Measurements from ENCODE around the gene KCNQ1. TPM values are rescaled to one million over a fixed set of nuclear protein-coding genes. Genes with fewer than 3 reads are reported as not detected.

KCNQ1 gene
- total and polyA plus RNA-seq, 2 donors (not counting 3 experiments of a cell fraction or from before 2014, with no cell fraction given), result 0.07 to 0.09 TPM

GRCh38 chr11:2572491-2573239 lies 127.9 kb downstream of the KCNQ1 start:
- H3K27ac ChIP-seq (ENCODE audit: insufficient read depth, low read depth, low read length), result no peak overlapping the region
- no peaks in the 10 kb centered on the region for H3K4me1 ChIP-seq (ENCODE audit: control insufficient read depth, extremely low read depth, insufficient read depth, low read length)
- no peaks in the 10 kb centered on the region for H3K9me1 ChIP-seq (replicated peaks; ENCODE audit: control insufficient read depth, extremely low read depth, insufficient read depth, low read length)
- H3K4me3 ChIP-seq (replicated peaks in 1 of 3; ENCODE audit: insufficient read depth in 1 of 3, low read depth in 1 of 3, low read length in 3 of 3), result no peak overlapping the region
- H3K27me3 ChIP-seq (ENCODE audit: control insufficient read depth in 2 of 2, insufficient read depth in 2 of 2, low read length in 2 of 2), result no peaks in the 10 kb centered on the region
- H3K4me2 ChIP-seq (ENCODE audit: insufficient read depth, low read length), result no peak overlapping the region
- FAIRE-seq (no peak), DNase-seq (ENCODE audit: low read depth, low spot score) (no peak)
- no peaks in the 10 kb centered on the region for H3K9me3 ChIP-seq (replicated peaks; ENCODE audit: control insufficient read depth, insufficient read depth, low read length)
- no peaks in the 10 kb centered on the region for H4K20me1 ChIP-seq (replicated peaks; ENCODE audit: control insufficient read depth, extremely low read depth, insufficient read depth, low read length)
- TF ChIP-seq FOS (IDR thresholded peaks at IDR 0.05; ENCODE audit: borderline replicate concordance, insufficient read depth, low read length) (no peak), GATA2 (IDR thresholded peaks at IDR 0.05; ENCODE audit: insufficient read depth, insufficient read length, low read depth, low read length) (no peak), POLR2AphosphoS5 (IDR thresholded peaks at IDR 0.05; ENCODE audit: insufficient read depth, low read depth, low read length) (no peak), POLR2A (IDR thresholded peaks at IDR 0.05; ENCODE audit: low read depth, low read length) (no peak), MYC (IDR thresholded peaks at IDR 0.05; ENCODE audit: low read depth, low read length) (no peak), JUN (IDR thresholded peaks at IDR 0.05; ENCODE audit: borderline replicate concordance, insufficient read depth, insufficient read length, low read depth) (no peak), EZH2 (IDR thresholded peaks at IDR 0.05; ENCODE audit: borderline replicate concordance, low read depth, low read length, severe bottlenecking) (no peak), MAX (IDR thresholded peaks at IDR 0.05; ENCODE audit: insufficient read depth, insufficient read length) (no peak), CTCF (IDR thresholded peaks at IDR 0.05; ENCODE audit: extremely low read depth in 1 of 2, insufficient read depth in 1 of 2, low read depth in 1 of 2, low read length in 2 of 2) (no peak)
- intact Hi-C loops (cut with micrococcal nuclease) (no loop called here), dilution Hi-C loops (cut with MboI; ENCODE audit: extremely low pct_ligation_motif_present, low sequenced_read_pairs) (no loop called here)
- no peak overlapping the region for H3K9ac ChIP-seq (replicated peaks; ENCODE audit: extremely low read depth, insufficient read depth, low read length)
- no peaks in the 10 kb centered on the region for H3K79me2 ChIP-seq (ENCODE audit: control insufficient read depth, insufficient read depth, low read length)
- POLR2A ChIA-PET, result no interaction called here
- no TSS peak for BruUV-seq (replicated peaks)
- CTCF ChIA-PET, result no interaction called here
- no peaks in the 10 kb centered on the region for H3K36me3 ChIP-seq (ENCODE audit: control insufficient read depth in 2 of 2, extremely low read depth in 1 of 2, insufficient read depth in 2 of 2, low read length in 2 of 2)
- H2AFZ ChIP-seq (ENCODE audit: low read depth, low read length), result no peak overlapping the region
